D721Med (cell line): ENCODE data around the gene SESN1.
"Not testable (repeated sequence)": the region's sequence is repeated elsewhere in the genome, so short reads cannot be mapped to it uniquely, and the experiment has no call there.

ENCODE experiments used
- DNase-seq: peaks from one replicate; pipeline ENCODE4 v3.0.0; 2011; ENCODE audit warnings: low spot score; ENCODE audit not compliant: insufficient read length
- FAIRE-seq: peaks from 2 replicates; lab custom pipeline; 2011; peaks lifted over from hg19 to GRCh38; lab: Jason Lieb, UNC
- TF ChIP-seq, protein P1 (sequence below): IDR thresholded peaks from 2 replicates; pipeline ENCODE4 v1.5.1; 2012; ENCODE audit warnings: mild to moderate bottlenecking, control low read depth; ENCODE audit not compliant: insufficient read depth; ENCODE audit errors: missing control alignments

The SESN1 gene

DNA sequence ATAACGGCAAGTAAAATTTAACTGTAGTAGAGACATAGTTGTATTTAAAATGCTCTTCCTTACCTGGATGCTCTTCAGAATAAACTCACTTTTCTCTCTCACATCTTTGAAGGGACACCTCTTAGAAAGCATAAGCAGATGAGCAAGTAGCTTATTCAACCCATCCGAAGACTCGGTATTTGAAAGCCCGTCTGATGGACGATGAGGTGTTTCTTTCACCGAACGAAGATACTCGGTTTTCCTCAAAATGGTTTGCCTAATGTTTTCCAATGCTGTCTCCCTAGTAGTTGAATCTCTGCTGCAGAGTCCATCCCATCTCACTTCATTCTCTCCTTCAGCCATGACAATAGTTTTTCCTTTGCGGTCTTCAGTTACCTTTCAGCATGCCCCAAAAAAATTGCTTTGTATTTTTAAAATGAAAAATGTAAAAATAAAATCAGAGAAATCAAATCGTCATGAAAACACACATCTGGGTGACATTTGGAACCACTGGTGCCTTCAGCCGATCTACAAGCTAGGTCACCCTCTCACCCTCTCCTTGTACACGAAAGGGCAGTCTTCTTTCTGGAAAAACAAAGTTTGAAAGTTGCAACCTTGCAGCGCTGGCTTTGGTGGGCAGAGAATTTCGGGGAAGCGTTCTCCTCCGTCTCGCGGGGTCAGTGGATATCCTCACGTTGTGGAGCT is 772 bp downstream of the SESN1 start:
- DNase-seq = no peak
- TF ChIP-seq, protein P1, sequence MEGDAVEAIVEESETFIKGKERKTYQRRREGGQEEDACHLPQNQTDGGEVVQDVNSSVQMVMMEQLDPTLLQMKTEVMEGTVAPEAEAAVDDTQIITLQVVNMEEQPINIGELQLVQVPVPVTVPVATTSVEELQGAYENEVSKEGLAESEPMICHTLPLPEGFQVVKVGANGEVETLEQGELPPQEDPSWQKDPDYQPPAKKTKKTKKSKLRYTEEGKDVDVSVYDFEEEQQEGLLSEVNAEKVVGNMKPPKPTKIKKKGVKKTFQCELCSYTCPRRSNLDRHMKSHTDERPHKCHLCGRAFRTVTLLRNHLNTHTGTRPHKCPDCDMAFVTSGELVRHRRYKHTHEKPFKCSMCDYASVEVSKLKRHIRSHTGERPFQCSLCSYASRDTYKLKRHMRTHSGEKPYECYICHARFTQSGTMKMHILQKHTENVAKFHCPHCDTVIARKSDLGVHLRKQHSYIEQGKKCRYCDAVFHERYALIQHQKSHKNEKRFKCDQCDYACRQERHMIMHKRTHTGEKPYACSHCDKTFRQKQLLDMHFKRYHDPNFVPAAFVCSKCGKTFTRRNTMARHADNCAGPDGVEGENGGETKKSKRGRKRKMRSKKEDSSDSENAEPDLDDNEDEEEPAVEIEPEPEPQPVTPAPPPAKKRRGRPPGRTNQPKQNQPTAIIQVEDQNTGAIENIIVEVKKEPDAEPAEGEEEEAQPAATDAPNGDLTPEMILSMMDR = no peak
- FAIRE-seq = no peak

DNA sequence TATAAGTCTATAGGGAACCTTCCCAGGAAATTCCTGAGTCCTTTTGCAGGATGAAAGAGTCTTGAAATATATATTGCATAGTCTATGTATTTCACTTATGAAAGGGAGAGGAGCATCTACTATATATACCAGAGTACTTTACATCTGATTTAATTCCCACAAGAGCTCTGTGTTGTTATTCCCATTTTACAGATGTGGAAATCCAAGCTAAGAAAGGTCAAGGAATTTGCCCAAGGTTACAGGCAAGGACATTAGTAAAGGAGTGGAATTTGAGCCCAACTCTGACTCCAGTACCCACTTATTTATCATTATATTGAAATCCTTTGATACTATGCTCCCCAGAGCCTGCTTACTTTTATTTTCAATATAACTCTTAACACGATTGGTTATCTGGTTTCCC is 2.6 kb downstream of the SESN1 start:
- FAIRE-seq = no peak
- TF ChIP-seq, protein P1 = no peak
- no peak for DNase-seq

DNA sequence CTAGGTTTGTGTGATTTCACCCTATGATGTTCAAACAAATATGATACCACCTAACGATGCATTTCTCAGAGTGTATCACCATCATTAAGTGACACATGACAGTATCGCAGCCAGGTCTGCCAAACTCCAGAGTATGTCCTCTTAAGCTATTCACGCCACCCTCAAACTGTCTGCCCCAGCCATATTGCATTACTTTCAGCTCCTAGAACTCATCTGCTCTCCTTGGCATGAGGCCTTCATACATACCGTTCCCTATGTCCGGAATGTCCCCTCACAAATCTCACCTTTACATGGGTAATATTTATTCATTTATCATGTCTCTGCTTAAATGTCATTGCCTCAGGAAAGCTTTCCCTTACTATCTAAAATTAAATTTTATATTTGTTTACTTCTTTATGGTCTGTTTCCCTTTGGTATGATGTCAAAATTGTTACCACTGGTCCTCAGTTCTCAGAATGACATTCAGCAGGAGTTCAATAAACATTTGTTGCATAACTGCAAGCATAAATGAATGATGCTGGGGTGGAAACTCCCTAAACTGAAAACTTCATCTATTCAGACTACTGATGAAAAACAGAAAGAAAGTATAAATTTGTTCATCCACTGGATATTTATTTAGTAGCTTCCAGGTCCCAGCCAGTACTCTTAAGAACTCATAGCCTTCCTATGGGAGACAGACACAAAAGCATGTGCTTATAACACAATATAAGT is 3.2 kb downstream of the SESN1 start:
- DNase-seq (no peak), FAIRE-seq (no peak)
- TF ChIP-seq, protein P1 = no peak

DNA sequence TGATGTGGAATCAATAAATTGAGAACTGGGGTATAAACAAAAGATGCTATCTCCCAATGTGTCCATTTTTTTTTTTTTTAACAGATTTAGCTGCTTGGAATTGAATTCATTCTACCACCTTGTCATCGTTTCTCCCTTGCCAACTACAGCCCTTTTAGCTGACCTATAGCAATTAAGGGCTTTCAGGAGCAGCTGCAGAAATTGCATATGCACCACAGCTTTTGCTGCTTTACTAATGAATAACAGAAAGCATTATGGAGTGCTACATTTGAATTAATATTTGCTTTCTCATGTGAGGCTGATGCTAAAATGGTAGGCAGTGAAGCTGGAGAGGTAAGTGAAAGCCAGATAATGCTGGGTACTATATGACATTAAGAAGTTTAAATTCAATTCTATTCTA is 5.7 kb downstream of the SESN1 start:
- TF ChIP-seq, protein P1 = no peak
- FAIRE-seq (no peak), DNase-seq (no peak)

DNA sequence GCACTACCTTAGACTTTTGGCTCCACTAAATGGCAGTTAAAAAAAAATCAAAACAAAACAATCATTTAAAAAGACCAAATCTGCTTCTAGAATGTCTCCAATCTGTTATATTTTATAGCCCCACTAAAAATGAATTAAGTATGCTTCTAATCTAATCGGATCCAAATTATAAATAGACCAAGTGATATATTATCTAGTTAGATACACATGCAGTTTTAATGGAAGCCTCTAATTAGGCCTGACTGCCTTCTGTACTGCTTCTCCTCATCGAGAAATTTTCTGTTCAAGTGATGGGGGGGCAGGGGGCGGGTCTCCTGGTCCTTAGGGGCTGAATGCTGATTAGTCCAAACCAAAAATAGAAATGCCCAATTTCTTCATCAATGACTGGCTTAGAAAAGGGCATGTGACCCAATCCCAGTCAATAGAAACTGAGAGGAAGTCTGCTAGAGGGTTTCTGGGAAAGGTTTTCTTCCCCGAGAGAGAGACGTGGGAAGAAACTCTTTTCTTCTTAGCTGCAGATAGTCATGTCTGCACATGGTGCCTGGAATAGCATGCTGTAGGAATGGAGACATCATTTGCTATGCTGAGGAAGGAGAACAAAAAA is 6.9 kb downstream of the SESN1 start:
- DNase-seq = no peak
- no peak for FAIRE-seq
- TF ChIP-seq, protein P1 = no peak

DNA sequence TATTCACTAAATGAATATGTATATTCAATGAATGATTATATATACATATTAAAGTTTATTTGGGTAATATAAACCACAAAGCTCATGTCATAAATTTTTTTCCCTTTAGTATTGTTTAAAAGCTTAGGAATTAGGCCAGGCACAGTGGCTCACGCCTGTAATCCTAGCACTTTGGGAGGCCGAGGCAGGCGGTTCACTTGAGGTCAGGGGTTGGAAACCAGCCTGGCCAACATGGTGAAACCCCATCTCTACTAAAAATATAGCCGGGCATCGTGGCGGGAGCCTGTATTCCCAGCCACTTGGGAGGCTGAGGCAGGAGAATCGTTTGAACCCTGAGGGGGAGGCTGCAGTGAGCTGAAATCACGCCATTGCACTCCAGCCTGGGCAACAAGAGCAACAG is 10.5 kb downstream of the SESN1 start:
- not testable (repeated sequence) for FAIRE-seq, DNase-seq

DNA sequence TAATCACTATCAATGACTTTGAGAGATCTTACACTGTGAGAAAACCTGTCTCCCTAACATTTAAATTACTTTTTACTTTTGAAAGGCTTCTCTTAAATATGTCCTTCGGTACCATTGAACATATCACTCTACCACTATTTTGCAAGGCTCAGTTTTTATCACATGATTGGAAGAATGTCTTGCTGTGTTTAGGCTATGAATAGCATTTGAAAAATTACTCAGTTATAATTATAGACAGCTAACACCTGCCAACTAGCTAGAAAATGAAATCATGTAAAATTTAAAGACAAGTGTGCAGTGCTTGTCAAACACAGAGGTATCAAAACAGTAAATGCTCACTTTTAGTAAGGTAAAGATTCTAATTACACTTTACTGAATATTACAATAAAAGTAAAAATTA is 11.0 kb downstream of the SESN1 start:
- TF ChIP-seq, protein P1 = no peak
- DNase-seq (no peak), FAIRE-seq (no peak)
